ENCODE results near the gene TCP10L.

- TF ChIP-seq CTCF (conservative IDR thresholded peaks at IDR 0.05; ENCODE audit: low read depth, low read length) (no peak), EZH2 (IDR thresholded peaks at IDR 0.05; ENCODE audit: borderline replicate concordance, low read depth, low read length, poor library complexity, severe bottlenecking) (no peak)
These were observed 27.0 kb upstream of the TCP10L start, which contains the start of gene CFAP298 for GRCh38 chr21:32612075-32612998.
